Lower leg skin (tissue), 4 donors: ENCODE results near the gene SEC31A. TPM values are rescaled to one million over a fixed set of nuclear protein-coding genes. Genes with fewer than 3 reads are reported as not detected.
A peak's percentile ranks its signal among the peaks of the same experiment; 100 is the strongest.

Experiments used
- DNase-seq, 2 donors: peaks; one replicate each; pipeline ENCODE4 v3.0.0-alpha.2; 2019; ENCODE audit warnings: low spot score in 2 of 2
- H3K4me3 ChIP-seq: fragments of 200-600 bp; sonication (generic); 2 replicates; pipeline ENCODE4 v1.5.1; 2017; ENCODE audit warnings: mild to moderate bottlenecking, low read depth; ENCODE audit not compliant: poor library complexity, severe bottlenecking
- POLR2A ChIP-seq, 2 donors: fragments of 450-650 bp; IDR thresholded peaks; one replicate each; pipeline ENCODE4 v1.6.1; 2016 to 2017; ENCODE audit warnings: antibody characterized with exemption in 2 of 2, mild to moderate bottlenecking in 1 of 2, moderate library complexity in 1 of 2
- WGBS, 2 donors: methylation state at CpG; one replicate each; pipeline ENCODE4 v1.1.5; 2018; 5-methylcytosine and 5-hydroxymethylcytosine counted together
- intact Hi-C: fragments of 100-400 bp; cut with DNase I; formaldehyde crosslinking; loops from one replicate; pipeline ENCODE4 v1.15.0; 2023; ENCODE audit warnings: low total_unique reads
- total RNA-seq, 4 donors: library from RNA; depleted of rRNA; stranded (reverse); fragments of >200 nt; gene quantifications; one replicate each; pipeline ENCODE4 v1.1.0, GENCODE V29; 2016
- TF ChIP-seq, protein P1 (sequence below), 3 donors: fragments of 450-650 bp; IDR thresholded peaks; one replicate each; pipeline ENCODE4 v1.5.1; 2016; ENCODE audit warnings: antibody characterized with exemption in 3 of 3, mild to moderate bottlenecking in 3 of 3, moderate library complexity in 2 of 3

The SEC31A gene
- total RNA-seq, 4 donors from 2014 or later: 100 to 166 (median 118) TPM

GRCh38 chr4:82900066-82900410, 9.1 kb upstream of the SEC31A start:
- intact Hi-C loops: no loop called here
- peak overlapping the region; percentile 82 for H3K4me3 ChIP-seq
- DNase-seq: no peak
- TF ChIP-seq, protein P1, sequence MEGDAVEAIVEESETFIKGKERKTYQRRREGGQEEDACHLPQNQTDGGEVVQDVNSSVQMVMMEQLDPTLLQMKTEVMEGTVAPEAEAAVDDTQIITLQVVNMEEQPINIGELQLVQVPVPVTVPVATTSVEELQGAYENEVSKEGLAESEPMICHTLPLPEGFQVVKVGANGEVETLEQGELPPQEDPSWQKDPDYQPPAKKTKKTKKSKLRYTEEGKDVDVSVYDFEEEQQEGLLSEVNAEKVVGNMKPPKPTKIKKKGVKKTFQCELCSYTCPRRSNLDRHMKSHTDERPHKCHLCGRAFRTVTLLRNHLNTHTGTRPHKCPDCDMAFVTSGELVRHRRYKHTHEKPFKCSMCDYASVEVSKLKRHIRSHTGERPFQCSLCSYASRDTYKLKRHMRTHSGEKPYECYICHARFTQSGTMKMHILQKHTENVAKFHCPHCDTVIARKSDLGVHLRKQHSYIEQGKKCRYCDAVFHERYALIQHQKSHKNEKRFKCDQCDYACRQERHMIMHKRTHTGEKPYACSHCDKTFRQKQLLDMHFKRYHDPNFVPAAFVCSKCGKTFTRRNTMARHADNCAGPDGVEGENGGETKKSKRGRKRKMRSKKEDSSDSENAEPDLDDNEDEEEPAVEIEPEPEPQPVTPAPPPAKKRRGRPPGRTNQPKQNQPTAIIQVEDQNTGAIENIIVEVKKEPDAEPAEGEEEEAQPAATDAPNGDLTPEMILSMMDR (IDR thresholded peaks at IDR 0.05): no peak
- no peak for TF ChIP-seq POLR2A (IDR thresholded peaks at IDR 0.05)
- WGBS, 2 donors: 0 to 1% methylated on average over 14 of the region's 14 CpGs

DNA sequence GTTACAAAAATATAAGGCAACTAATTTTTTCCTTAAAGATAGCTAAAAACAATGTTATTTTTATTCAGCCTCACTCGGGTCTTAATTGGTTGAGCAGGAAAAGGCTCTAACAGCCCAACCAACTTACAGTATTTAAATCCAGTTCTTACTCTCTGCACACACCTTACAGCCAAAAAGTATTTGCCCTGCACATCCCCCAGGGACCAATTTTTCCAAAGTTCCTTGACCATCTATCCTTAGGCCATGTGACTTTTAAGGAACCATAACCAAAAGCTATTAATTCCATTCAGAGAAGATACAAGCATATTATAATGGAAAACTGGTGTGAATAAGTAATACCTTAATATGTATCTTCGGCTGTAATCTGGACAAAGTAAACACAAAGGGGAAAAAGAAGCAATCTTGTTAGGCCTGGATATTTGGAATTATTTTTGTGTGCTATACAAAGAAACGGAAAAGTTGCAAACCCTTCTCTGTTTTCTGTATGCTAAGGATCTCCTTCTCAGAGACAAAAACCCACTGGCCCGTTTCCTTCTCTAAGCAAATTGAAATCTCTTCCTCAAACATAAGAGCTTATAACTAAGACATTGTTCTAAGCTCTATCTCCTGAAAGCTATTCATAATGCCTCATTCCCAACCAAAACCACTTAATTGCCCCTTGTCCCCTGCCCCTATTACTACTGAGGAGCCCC, 8.6 kb upstream of the SEC31A start:
- TF ChIP-seq, protein P1 (IDR thresholded peaks at IDR 0.05): no peak
- no peak for TF ChIP-seq POLR2A (IDR thresholded peaks at IDR 0.05)
- H3K4me3 ChIP-seq: peak overlapping the region; percentile 82
- 0 to 1% methylated on average over 4 of the region's 4 CpGs for WGBS, 2 donors
- intact Hi-C loops: no loop called here
- no peak for DNase-seq

DNA sequence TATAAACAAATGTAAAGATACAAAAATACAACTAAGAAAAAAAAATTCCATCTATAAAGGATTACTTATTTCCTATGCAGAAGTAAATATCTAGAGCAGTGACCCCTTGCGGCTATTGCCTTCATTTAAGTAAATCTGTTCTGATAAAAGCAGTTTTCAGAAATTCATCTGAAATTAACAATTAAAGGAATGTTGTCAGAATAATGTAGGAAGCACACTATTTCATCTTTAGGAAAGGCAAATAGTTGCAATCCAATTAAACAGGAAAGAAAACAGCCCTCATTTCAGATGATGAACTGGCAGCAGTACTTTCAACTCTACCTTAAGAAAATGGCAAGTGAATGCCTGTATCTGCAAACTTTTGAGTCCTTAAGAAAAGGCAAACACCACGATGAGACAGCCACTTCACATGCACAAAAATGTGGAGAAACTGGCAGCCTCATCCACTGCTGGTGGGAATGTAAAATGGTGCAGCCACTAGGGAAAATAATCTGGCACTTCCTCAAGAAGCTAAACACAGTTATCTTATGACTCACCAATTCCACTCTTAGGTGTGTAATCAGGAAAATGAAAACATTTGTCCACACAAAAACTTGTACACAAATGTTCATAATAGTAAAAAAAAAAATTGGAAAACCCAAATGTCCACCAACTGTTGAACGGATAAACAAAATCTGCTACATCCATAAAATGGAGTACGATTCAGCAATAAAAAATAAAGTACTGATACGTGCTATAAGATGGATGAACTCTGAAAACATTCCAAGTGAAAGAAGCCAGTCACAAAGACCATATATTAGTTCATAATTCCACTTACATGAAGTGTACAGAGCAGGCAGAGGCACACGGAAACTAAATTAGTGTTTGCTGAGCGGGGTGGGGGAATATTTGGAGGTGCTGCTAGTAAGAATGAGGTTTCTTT, 7.6 kb upstream of the SEC31A start:
- no peak for DNase-seq
- H3K4me3 ChIP-seq: peak overlapping the region; percentile 82
- no peak for TF ChIP-seq POLR2A (IDR thresholded peaks at IDR 0.05)
- TF ChIP-seq, protein P1 (IDR thresholded peaks at IDR 0.05): no peak
- WGBS, 2 donors: 24 to 28% methylated on average over 7 of the region's 7 CpGs
- intact Hi-C loops: no loop called here

DNA sequence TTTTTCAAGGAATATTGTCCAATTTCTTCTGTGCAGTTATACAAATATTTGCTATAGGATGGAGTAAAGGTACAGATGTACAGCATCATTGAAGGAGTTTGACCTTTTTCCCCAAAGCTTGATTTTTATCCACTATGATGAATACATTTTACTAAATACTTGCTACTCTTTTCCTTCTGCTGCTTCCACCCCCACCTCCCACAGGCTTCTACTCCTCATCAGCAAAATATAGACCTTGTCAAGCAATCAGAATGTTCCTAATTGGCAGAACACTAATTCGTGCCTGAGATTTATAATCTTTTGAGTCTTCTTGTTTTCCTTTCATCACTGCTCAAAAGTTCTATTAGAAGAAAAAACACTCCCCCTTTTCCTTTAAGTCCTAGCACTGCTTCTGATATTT, 5.8 kb upstream of the SEC31A start:
- intact Hi-C loops: no loop called here
- H3K4me3 ChIP-seq: no peak overlapping the region
- no peak for DNase-seq
- WGBS, 2 donors: 72 to 77% methylated on average over 1 of the region's 1 CpG
- TF ChIP-seq, protein P1 (IDR thresholded peaks at IDR 0.05): no peak
- TF ChIP-seq POLR2A (IDR thresholded peaks at IDR 0.05): no peak

- DNase-seq: no peak
- 91 to 98% methylated on average over 3 of the region's 3 CpGs for WGBS, 2 donors
- intact Hi-C loops: no loop called here
- H3K4me3 ChIP-seq: no peak overlapping the region
- TF ChIP-seq, protein P1 (IDR thresholded peaks at IDR 0.05): no peak
- TF ChIP-seq POLR2A (IDR thresholded peaks at IDR 0.05): no peak
Observed at GRCh38 chr4:82893942-82894341, 3.0 kb upstream of the SEC31A start.
